HUES48 (cell line): ENCODE results near the gene ARHGAP23.
"Not testable (repeated sequence)": the region's sequence is repeated elsewhere in the genome, so short reads cannot be mapped to it uniquely, and the experiment has no call there.

Experiments
- H3K27ac ChIP-seq: one replicate; pipeline ENCODE4 v1.7.0; 2013; ENCODE audit warnings: low read depth, low read length, inconsistent platforms
- H3K27me3 ChIP-seq: 2 replicates; pipeline ENCODE4 v1.6.1; 2013; ENCODE audit warnings: mild to moderate bottlenecking, low read length; ENCODE audit not compliant: control insufficient read depth, insufficient read depth
- H3K36me3 ChIP-seq: 2 replicates; pipeline ENCODE4 v1.6.1; 2013; ENCODE audit warnings: low read length; ENCODE audit not compliant: control insufficient read depth, insufficient read depth
- H3K4me1 ChIP-seq: 2 replicates; pipeline ENCODE4 v1.6.1; 2013; ENCODE audit warnings: mild to moderate bottlenecking, low read length; ENCODE audit not compliant: control insufficient read depth, insufficient read depth
- H3K4me3 ChIP-seq: 2 replicates; pipeline ENCODE4 v1.5.1; 2013; ENCODE audit warnings: mild to moderate bottlenecking, low read depth, low read length
- H3K9ac ChIP-seq: 2 replicates; pipeline ENCODE4 v1.6.1; 2013; ENCODE audit warnings: mild to moderate bottlenecking, low read depth, low read length, moderate library complexity
- H3K9me3 ChIP-seq: 2 replicates; pipeline ENCODE4 v1.6.1; 2013; ENCODE audit warnings: low read length; ENCODE audit not compliant: control insufficient read depth, insufficient read depth

The ARHGAP23 gene

GRCh38 chr17:38509772-38510420 is 81.6 kb downstream of the ARHGAP23 start:
- Histone ChIP-seq H3K27ac (no peak overlapping the region), H3K27me3 (peaks cover 34% of the 10 kb centered on the region), H3K4me3 (peak overlapping the region; percentile 44), H3K36me3 (peaks cover 11% of the 10 kb centered on the region), H3K9ac (peak overlapping the region; percentile 23; the same call in 1 of the 2 replicates), H3K4me1 (peaks cover 25% of the 10 kb centered on the region), H3K9me3 (no peaks in the 10 kb centered on the region)

- Histone ChIP-seq H3K36me3 (peaks cover 11% of the 10 kb centered on the region), H3K4me1 (peaks cover 25% of the 10 kb centered on the region), H3K9me3 (no peaks in the 10 kb centered on the region), H3K4me3 (peak overlapping the region; percentile 44), H3K27me3 (peaks cover 34% of the 10 kb centered on the region), H3K27ac (no peak overlapping the region), H3K9ac (0 out of 2 replicates have a peak overlapping the region, but pooled peaks have one; percentile 1)
These were observed 82.3 kb downstream of the ARHGAP23 start for GRCh38 chr17:38510421-38511149.

- Histone ChIP-seq H3K9me3 (no peaks in the 10 kb centered on the region), H3K36me3 (peaks cover 4% of the 10 kb centered on the region), H3K27me3 (peaks cover 34% of the 10 kb centered on the region), H3K27ac (no peak overlapping the region), H3K4me3 (peak overlapping the region; percentile 44), H3K4me1 (peaks cover 25% of the 10 kb centered on the region), H3K9ac (0 out of 2 replicates have a peak overlapping the region, but pooled peaks have one; percentile 1)
These were observed 83.2 kb downstream of the ARHGAP23 start for GRCh38 chr17:38511150-38512108.

GRCh38 chr17:38512473-38513058 is 84.3 kb downstream of the ARHGAP23 start:
- no peak overlapping the region for H3K9ac ChIP-seq
- peaks cover 34% of the 10 kb centered on the region for H3K27me3 ChIP-seq
- H3K4me3 ChIP-seq = no peak overlapping the region
- no peak overlapping the region for H3K27ac ChIP-seq
- no peaks in the 10 kb centered on the region for H3K36me3 ChIP-seq
- no peaks in the 10 kb centered on the region for H3K9me3 ChIP-seq
- H3K4me1 ChIP-seq = peaks cover 25% of the 10 kb centered on the region

- not testable (repeated sequence) for H3K4me3 ChIP-seq, H3K27me3 ChIP-seq, H3K4me1 ChIP-seq, H3K36me3 ChIP-seq, H3K27ac ChIP-seq, H3K9ac ChIP-seq, H3K9me3 ChIP-seq
These were observed 98.3 kb downstream of the ARHGAP23 start for GRCh38 chr17:38526526-38526925.

GRCh38 chr17:38528141-38528540 is 99.9 kb downstream of the ARHGAP23 start:
- not testable (repeated sequence) for H3K9ac ChIP-seq, H3K27me3 ChIP-seq, H3K4me3 ChIP-seq, H3K27ac ChIP-seq, H3K9me3 ChIP-seq, H3K4me1 ChIP-seq, H3K36me3 ChIP-seq

- H3K9me3 ChIP-seq, H3K27ac ChIP-seq, H3K36me3 ChIP-seq: not testable (repeated sequence)
These were observed 102.6 kb downstream of the ARHGAP23 start for GRCh38 chr17:38530856-38531255.

GRCh38 chr17:38531761-38532160 is 103.5 kb downstream of the ARHGAP23 start:
- H3K4me3 ChIP-seq, H3K36me3 ChIP-seq, H3K4me1 ChIP-seq, H3K27ac ChIP-seq, H3K9me3 ChIP-seq, H3K9ac ChIP-seq, H3K27me3 ChIP-seq: not testable (repeated sequence)

More at GRCh38 chr17:38530856-38531255, 102.6 kb downstream of the ARHGAP23 start:
- not testable (repeated sequence) for H3K9ac ChIP-seq, H3K27me3 ChIP-seq, H3K4me3 ChIP-seq, H3K4me1 ChIP-seq

- no peaks in the 10 kb centered on the region for H3K36me3 ChIP-seq
These were observed 104.2 kb downstream of the ARHGAP23 start for GRCh38 chr17:38532451-38532850.

GRCh38 chr17:38533241-38533640 is 105.0 kb downstream of the ARHGAP23 start:
- Histone ChIP-seq H3K36me3 (no peaks in the 10 kb centered on the region), H3K9ac (no peak overlapping the region), H3K27me3 (peaks cover 1% of the 10 kb centered on the region; the same call in 1 of the 2 replicates), H3K4me1 (peaks cover 3% of the 10 kb centered on the region; the same call in 1 of the 2 replicates), H3K9me3 (no peaks in the 10 kb centered on the region), H3K27ac (no peak overlapping the region), H3K4me3 (no peak overlapping the region)

More at GRCh38 chr17:38532451-38532850, 104.2 kb downstream of the ARHGAP23 start:
- Histone ChIP-seq H3K27ac (no peak overlapping the region), H3K9me3 (no peaks in the 10 kb centered on the region), H3K4me1 (peaks cover 3% of the 10 kb centered on the region; the same call in 1 of the 2 replicates), H3K27me3 (peaks cover 4% of the 10 kb centered on the region; the same call in 1 of the 2 replicates), H3K4me3 (no peak overlapping the region), H3K9ac (no peak overlapping the region)
